DND-41 (cell line): ENCODE data around the gene GFM1.

Source experiments
- EZH2 ChIP-seq: IDR thresholded peaks from 3 replicates; pipeline ENCODE4 v1.6.1; 2012; ENCODE audit warnings: borderline replicate concordance, low read depth, mild to moderate bottlenecking, moderate library complexity, low read length, inconsistent platforms; ENCODE audit not compliant: severe bottlenecking
- TF ChIP-seq, protein P1 (sequence below): IDR thresholded peaks from 2 replicates; pipeline ENCODE4 v1.5.1; 2012; ENCODE audit warnings: borderline replicate concordance, low read length, moderate library complexity, mild to moderate bottlenecking; ENCODE audit not compliant: poor library complexity, severe bottlenecking; ENCODE audit errors: extremely low read depth

DNA sequence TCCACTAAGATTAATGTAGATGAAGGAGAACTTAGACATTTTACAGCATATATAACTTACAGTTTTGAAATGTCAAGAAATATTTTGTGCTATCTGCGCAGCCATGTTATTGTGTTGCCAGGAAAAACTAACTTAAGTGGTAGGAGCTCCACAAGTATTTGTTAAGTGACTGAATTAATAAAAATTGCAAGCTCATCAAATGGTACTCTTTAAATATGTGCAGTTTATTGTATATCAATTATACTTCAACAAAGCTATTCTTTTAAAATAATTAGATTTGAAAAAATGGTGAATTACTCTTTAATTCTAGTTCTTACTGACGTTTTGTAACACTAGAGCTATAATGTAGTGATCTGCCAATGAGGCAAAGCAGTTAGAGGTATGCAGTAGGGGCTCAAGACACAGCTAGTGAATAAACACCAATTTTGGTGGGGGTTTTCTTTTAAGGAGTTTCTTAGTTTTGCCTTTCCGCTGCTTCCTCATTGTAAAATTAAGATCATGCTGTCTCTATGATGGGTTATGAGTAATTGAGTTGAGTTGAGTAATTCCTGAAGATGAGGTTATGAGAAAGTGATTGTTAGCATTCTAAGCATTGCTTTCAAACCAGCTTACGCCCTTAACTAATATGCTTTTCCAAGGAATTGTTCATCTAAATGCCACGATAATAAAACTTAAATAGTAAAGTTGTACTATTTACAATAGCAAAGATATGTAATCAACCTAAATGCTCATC lies 39.1 kb downstream of the GFM1 start:
- TF ChIP-seq, protein P1, sequence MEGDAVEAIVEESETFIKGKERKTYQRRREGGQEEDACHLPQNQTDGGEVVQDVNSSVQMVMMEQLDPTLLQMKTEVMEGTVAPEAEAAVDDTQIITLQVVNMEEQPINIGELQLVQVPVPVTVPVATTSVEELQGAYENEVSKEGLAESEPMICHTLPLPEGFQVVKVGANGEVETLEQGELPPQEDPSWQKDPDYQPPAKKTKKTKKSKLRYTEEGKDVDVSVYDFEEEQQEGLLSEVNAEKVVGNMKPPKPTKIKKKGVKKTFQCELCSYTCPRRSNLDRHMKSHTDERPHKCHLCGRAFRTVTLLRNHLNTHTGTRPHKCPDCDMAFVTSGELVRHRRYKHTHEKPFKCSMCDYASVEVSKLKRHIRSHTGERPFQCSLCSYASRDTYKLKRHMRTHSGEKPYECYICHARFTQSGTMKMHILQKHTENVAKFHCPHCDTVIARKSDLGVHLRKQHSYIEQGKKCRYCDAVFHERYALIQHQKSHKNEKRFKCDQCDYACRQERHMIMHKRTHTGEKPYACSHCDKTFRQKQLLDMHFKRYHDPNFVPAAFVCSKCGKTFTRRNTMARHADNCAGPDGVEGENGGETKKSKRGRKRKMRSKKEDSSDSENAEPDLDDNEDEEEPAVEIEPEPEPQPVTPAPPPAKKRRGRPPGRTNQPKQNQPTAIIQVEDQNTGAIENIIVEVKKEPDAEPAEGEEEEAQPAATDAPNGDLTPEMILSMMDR, result no peak
- no peak for TF ChIP-seq EZH2
